Right atrium auricular region (tissue), 2 donors: Measurements from ENCODE around the gene C6orf89. TPM values are rescaled to one million over a fixed set of nuclear protein-coding genes. Genes with fewer than 3 reads are reported as not detected.

Experiments used
- DNase-seq: peaks from one replicate; pipeline ENCODE4 v3.0.0-alpha.2; 2019; ENCODE audit warnings: low spot score
- H3K27ac ChIP-seq, 2 donors: fragments of 200-600 bp; sonication (generic); 1 replicate in 1 of 2; 2 replicates in 1 of 2; pipeline ENCODE4 v1.5.1; 2016 to 2019
- H3K27me3 ChIP-seq, 2 donors: fragments of 200-600 bp; sonication (generic); one replicate each; pipeline versions ENCODE4 v1.5.1 to v1.6.0; 2017 to 2019
- H3K36me3 ChIP-seq: fragments of 200-600 bp; sonication (generic); one replicate; pipeline ENCODE4 v1.5.1; 2016
- H3K4me1 ChIP-seq, 2 donors: fragments of 200-600 bp; sonication (generic); one replicate each; pipeline versions ENCODE4 v1.5.1 to v1.6.0; 2017 to 2019
- H3K4me3 ChIP-seq, 2 donors: fragments of 200-600 bp; sonication (generic); 1 replicate in 1 of 2; 2 replicates in 1 of 2; pipeline ENCODE4 v1.5.1; 2017 to 2019; ENCODE audit warnings: mild to moderate bottlenecking in 1 of 2, moderate library complexity in 1 of 2
- H3K9me3 ChIP-seq, 2 donors: fragments of 200-600 bp; sonication (generic); one replicate each; pipeline ENCODE4 v1.5.1; 2019
- CTCF ChIP-seq, 2 donors: fragments of 200-600 bp; sonication (generic); IDR thresholded peaks; one replicate each; pipeline ENCODE4 v1.5.1; 2019; ENCODE audit warnings: antibody characterized with exemption in 2 of 2
- total RNA-seq, 2 donors: library from RNA; depleted of rRNA; stranded (reverse); fragments of >200 nt; gene quantifications; one replicate each; pipeline ENCODE4 v1.1.0, GENCODE V29; 2016

Gene C6orf89
- total RNA-seq, 2 donors from 2014 or later: 55.0 to 59.5 TPM

- Histone ChIP-seq H3K4me3 (no peak overlapping the region), H3K27me3 (no peaks in the 10 kb centered on the region), H3K4me1 (peaks cover 0 to 41% of the 10 kb centered on the region in 2 donors), H3K27ac (peak overlapping the region; percentile 35 to 87), H3K9me3 (no peaks in the 10 kb centered on the region), H3K36me3 (no peaks in the 10 kb centered on the region)
- DNase-seq: no peak
- no peak for TF ChIP-seq CTCF (IDR thresholded peaks at IDR 0.05)
Measured at GRCh38 chr6:36873115-36873514, 12.6 kb upstream of the C6orf89 start.

- no peak for DNase-seq
- H3K9me3 ChIP-seq: no peaks in the 10 kb centered on the region
- H3K4me1 ChIP-seq: peaks cover 0 to 33% of the 10 kb centered on the region in 2 donors
- H3K4me3 ChIP-seq: peak overlapping the region; percentile 64 to 96
- no peaks in the 10 kb centered on the region for H3K36me3 ChIP-seq
- H3K27ac ChIP-seq: peak overlapping the region; percentile 86 to 87
- peak in 1 of 2 donors; percentile 32 for TF ChIP-seq CTCF (IDR thresholded peaks at IDR 0.05)
- H3K27me3 ChIP-seq: no peaks in the 10 kb centered on the region
Measured at GRCh38 chr6:36873612-36874442, 11.9 kb upstream of the C6orf89 start.

GRCh38 chr6:36874443-36875249 is 11.1 kb upstream of the C6orf89 start, which contains the start of gene PPIL1:
TSS of gene PPIL1 (minus strand) at chr6:36874803. CDS start at chr6:36874772, 31 bp downstream.
- H3K4me3 ChIP-seq: peak within 1 kb of the TSS; percentile 64 to 96
- H3K27me3 ChIP-seq: no peaks in the 10 kb centered on the region
- H3K4me1 ChIP-seq: peaks cover 0 to 29% of the 10 kb centered on the region in 2 donors
- no peaks in the 10 kb centered on the region for H3K36me3 ChIP-seq
- peak within 1 kb of the TSS; percentile 86 to 87 for H3K27ac ChIP-seq
- peak; percentile 88 for DNase-seq
- TF ChIP-seq CTCF (IDR thresholded peaks at IDR 0.05): no peak
- no peaks in the 10 kb centered on the region for H3K9me3 ChIP-seq

GRCh38 chr6:36875250-36875633 is 10.5 kb upstream of the C6orf89 start:
- H3K36me3 ChIP-seq: no peaks in the 10 kb centered on the region
- TF ChIP-seq CTCF (IDR thresholded peaks at IDR 0.05): no peak
- H3K4me3 ChIP-seq: peak overlapping the region; percentile 64 to 96
- H3K9me3 ChIP-seq: no peaks in the 10 kb centered on the region
- no peaks in the 10 kb centered on the region for H3K27me3 ChIP-seq
- peaks cover 0 to 29% of the 10 kb centered on the region in 2 donors for H3K4me1 ChIP-seq
- peak overlapping the region; percentile 86 to 87 for H3K27ac ChIP-seq
- DNase-seq: no peak

- DNase-seq: no peak
- TF ChIP-seq CTCF (IDR thresholded peaks at IDR 0.05): no peak
- Histone ChIP-seq H3K27me3 (no peaks in the 10 kb centered on the region), H3K27ac (peak overlapping the region in 1 of 2 donors; percentile 92), H3K4me3 (no peak overlapping the region), H3K36me3 (no peaks in the 10 kb centered on the region), H3K4me1 (peaks cover 0 to 28% of the 10 kb centered on the region in 2 donors), H3K9me3 (no peaks in the 10 kb centered on the region)
Measured at GRCh38 chr6:36884610-36885009, 1.1 kb upstream of the C6orf89 start.
